Glutamatergic neuron (in vitro differentiated cells): ENCODE data around the gene DNM3. TPM values are rescaled to one million over a fixed set of nuclear protein-coding genes. Genes with fewer than 3 reads are reported as not detected.

Experiments
- DNase-seq: peaks from one replicate; pipeline ENCODE4 v3.0.0; 2022
- H3K27ac Mint-ChIP-seq: one replicate; pipeline ENCODE4 v1.8.0; 2020; ENCODE audit warnings: mild to moderate bottlenecking, mixed read lengths, inconsistent platforms; ENCODE audit not compliant: unreplicated experiment
- H3K27me3 Mint-ChIP-seq: one replicate; pipeline ENCODE4 v1.8.0; 2020; ENCODE audit warnings: mild to moderate bottlenecking, moderate library complexity, mixed read lengths, inconsistent platforms; ENCODE audit not compliant: unreplicated experiment
- H3K36me3 Mint-ChIP-seq: one replicate; pipeline ENCODE4 v1.8.0; 2020; ENCODE audit warnings: mild to moderate bottlenecking, mixed read lengths, inconsistent platforms; ENCODE audit not compliant: unreplicated experiment
- H3K4me1 Mint-ChIP-seq: one replicate; pipeline ENCODE4 v1.8.0; 2020; ENCODE audit warnings: mild to moderate bottlenecking, low read depth, mixed read lengths, inconsistent platforms; ENCODE audit not compliant: unreplicated experiment
- H3K4me3 Mint-ChIP-seq: one replicate; pipeline ENCODE4 v1.8.0; 2020; ENCODE audit warnings: mild to moderate bottlenecking, mixed read lengths, inconsistent platforms; ENCODE audit not compliant: unreplicated experiment
- H3K9me3 Mint-ChIP-seq: one replicate; pipeline ENCODE4 v1.8.0; 2020; ENCODE audit warnings: mild to moderate bottlenecking, moderate library complexity, mixed read lengths, inconsistent platforms; ENCODE audit not compliant: unreplicated experiment
- total RNA-seq: library from RNA; stranded (reverse); fragmentation: NEBNext Ultra II Directional; extraction: Animal tissue kit (Norgen Biotek cat#: 25700); gene quantifications from one replicate; pipeline ENCODE4 v1.2.1, GENCODE V29; 2021; ENCODE audit not compliant: unreplicated experiment
- TF ChIP-seq, protein P1 (sequence below): fragments of 200-600 bp; sonication (generic); IDR thresholded peaks from one replicate; pipeline ENCODE4 v1.5.0; 2021; ENCODE audit not compliant: partially characterized antibody, unreplicated experiment

The DNM3 gene
- total RNA-seq, 1 donor from 2014 or later: 11.4 TPM

DNA sequence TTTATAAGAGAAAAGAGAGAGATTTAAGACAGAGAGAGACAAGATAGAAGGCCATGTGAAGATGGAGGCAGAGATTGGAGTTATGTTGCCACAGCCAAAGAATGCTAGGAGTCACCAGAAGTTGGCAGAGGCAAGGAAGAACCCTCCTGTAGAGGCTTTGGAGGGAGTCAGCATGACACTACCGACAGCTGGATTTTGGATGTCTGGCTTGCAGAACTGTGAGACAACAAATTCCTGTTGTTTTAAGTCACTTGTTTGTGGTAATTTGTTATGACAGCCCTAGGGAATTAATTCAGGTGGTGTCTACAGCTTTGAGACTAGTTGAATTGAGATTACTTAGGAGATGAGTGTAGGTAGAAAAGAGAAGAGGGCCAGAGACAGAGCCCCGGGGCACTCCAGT lies 158.5 kb downstream of the DNM3 start:
- H3K36me3 Mint-ChIP-seq: no peaks in the 10 kb centered on the region
- TF ChIP-seq, protein P1, sequence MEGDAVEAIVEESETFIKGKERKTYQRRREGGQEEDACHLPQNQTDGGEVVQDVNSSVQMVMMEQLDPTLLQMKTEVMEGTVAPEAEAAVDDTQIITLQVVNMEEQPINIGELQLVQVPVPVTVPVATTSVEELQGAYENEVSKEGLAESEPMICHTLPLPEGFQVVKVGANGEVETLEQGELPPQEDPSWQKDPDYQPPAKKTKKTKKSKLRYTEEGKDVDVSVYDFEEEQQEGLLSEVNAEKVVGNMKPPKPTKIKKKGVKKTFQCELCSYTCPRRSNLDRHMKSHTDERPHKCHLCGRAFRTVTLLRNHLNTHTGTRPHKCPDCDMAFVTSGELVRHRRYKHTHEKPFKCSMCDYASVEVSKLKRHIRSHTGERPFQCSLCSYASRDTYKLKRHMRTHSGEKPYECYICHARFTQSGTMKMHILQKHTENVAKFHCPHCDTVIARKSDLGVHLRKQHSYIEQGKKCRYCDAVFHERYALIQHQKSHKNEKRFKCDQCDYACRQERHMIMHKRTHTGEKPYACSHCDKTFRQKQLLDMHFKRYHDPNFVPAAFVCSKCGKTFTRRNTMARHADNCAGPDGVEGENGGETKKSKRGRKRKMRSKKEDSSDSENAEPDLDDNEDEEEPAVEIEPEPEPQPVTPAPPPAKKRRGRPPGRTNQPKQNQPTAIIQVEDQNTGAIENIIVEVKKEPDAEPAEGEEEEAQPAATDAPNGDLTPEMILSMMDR: no peak
- no peaks in the 10 kb centered on the region for H3K4me1 Mint-ChIP-seq
- no peak for DNase-seq
- H3K4me3 Mint-ChIP-seq: no peak overlapping the region
- H3K27ac Mint-ChIP-seq: no peak overlapping the region
- no peaks in the 10 kb centered on the region for H3K27me3 Mint-ChIP-seq
- H3K9me3 Mint-ChIP-seq: no peaks in the 10 kb centered on the region

DNA sequence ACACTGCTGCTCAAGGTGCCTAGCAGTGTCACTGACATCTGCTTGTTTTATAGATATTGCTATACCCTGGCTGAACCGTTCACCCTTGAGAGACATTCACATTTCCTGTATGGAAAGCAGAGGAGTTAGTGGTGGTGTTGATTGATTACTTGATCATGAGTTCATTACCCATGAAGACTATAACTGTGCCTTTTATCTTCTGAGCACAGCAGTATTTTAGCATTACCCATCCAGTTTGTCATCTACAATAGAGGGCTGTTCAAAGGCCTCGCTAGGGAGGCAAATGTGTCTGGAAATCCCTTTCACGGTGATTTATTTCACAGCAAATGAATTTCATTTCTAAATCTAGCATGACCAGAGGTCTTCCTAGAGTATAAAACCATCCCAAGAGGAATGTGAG lies 160.0 kb downstream of the DNM3 start:
- Mint-ChIP-seq H3K36me3 (no peaks in the 10 kb centered on the region), H3K4me1 (no peaks in the 10 kb centered on the region), H3K9me3 (no peaks in the 10 kb centered on the region), H3K27ac (no peak overlapping the region), H3K4me3 (no peak overlapping the region), H3K27me3 (no peaks in the 10 kb centered on the region)
- TF ChIP-seq, protein P1: no peak
- DNase-seq: no peak

DNA sequence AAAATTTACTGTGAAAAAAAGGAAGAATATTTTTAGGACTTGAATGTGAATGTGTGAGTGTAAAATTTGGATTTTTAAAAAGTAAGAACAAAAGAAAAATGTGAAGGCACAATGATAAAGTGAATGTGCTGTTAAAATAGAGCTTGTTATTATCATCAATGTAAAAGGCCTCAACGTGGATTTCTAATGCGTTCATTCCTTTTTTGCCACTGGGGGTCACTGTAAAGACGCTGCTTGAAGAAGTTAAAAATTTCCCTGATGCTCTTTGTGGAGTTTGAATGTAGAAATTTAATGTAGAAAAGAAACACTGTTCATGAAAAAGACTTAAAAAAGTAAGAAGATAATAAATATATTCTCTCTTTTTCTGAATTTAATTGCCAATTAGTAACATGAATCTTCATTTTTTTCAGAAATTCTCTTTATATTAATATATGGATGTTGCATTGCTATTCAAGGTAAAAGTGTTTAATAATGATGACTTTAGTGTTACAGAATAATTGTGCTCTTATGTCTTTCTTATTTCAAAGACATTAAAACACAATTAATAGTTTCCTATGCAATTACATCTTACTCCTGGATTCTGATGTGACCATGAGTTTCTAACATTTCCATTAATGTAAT lies 161.5 kb downstream of the DNM3 start:
- no peak for DNase-seq
- no peaks in the 10 kb centered on the region for H3K27me3 Mint-ChIP-seq
- no peaks in the 10 kb centered on the region for H3K9me3 Mint-ChIP-seq
- H3K4me3 Mint-ChIP-seq: no peak overlapping the region
- no peak overlapping the region for H3K27ac Mint-ChIP-seq
- no peaks in the 10 kb centered on the region for H3K4me1 Mint-ChIP-seq
- TF ChIP-seq, protein P1: peak; percentile 43
- H3K36me3 Mint-ChIP-seq: no peaks in the 10 kb centered on the region

DNA sequence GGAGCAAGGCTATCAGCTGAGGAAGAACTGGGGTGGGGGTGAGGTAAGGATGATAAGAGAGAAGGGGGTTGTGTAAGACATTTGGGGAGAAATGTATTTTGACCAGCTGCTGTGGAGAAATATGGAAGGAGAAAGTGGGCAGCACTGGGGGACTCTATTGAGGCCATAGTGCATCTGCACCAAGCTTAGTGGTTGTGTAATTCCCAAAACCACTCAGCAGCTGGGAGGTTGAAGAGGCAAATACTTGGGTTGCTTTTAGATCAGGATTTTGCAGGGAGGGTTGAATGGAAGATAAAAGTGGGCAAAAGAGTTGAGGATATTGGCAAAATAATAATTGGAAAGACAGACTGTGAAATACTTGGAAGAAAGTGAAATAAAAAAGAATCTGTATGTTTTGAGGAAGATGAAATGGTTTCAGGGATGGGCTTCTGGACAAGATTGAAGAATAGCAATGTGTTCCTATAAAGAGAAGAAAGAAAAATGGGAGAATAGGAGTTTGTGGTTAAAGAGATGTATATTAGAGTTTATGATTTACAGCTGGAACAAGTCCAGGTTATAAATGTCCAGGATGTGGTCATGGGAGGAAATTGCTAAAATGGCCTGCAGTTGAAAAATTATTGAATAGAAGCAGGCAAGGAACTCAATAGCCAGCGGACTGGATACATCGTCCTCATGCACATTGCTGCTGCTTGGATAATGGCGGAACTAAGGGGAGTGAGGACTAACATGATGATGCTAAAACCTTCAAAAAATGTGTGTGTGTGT lies 162.7 kb downstream of the DNM3 start:
- TF ChIP-seq, protein P1: no peak
- Mint-ChIP-seq H3K27me3 (no peaks in the 10 kb centered on the region), H3K27ac (no peak overlapping the region), H3K36me3 (no peaks in the 10 kb centered on the region), H3K4me3 (no peak overlapping the region), H3K9me3 (no peaks in the 10 kb centered on the region), H3K4me1 (no peaks in the 10 kb centered on the region)
- DNase-seq: no peak

DNA sequence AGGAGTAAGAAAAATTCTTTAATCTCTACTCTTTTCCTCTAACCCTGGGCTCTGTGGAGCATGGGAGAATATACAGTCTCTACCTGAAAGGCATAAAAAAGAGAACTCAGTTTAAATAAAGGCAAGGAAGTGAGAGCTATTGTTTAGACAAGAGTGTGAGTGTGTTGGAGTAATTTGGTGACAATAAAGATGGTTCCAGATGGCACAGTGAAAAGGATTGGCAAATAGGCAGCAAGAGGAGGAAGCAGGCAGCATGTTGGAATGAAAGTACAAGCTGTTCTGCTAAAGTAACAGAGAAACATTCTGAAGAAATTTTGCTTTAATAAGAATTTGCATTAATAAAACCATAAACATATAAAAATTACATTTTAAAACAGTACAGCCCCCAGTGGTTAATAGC lies 163.4 kb downstream of the DNM3 start:
- Mint-ChIP-seq H3K27me3 (no peaks in the 10 kb centered on the region), H3K36me3 (no peaks in the 10 kb centered on the region), H3K27ac (no peak overlapping the region), H3K4me3 (no peak overlapping the region), H3K4me1 (no peaks in the 10 kb centered on the region), H3K9me3 (no peaks in the 10 kb centered on the region)
- TF ChIP-seq, protein P1: no peak
- no peak for DNase-seq
